Endothelial cell (in vitro differentiated cells): ENCODE results near the gene HEPHL1. TPM values are rescaled to one million over a fixed set of nuclear protein-coding genes. Genes with fewer than 3 reads are reported as not detected.

ENCODE experiments used
- DNase-seq: peaks from one replicate; pipeline ENCODE4 v3.0.0; 2021; ENCODE audit warnings: low spot score
- H3K27ac Mint-ChIP-seq: one replicate; pipeline ENCODE4 v1.8.0; 2021; ENCODE audit warnings: mixed read lengths, inconsistent platforms; ENCODE audit not compliant: unreplicated experiment
- H3K27me3 Mint-ChIP-seq: one replicate; pipeline ENCODE4 v1.8.0; 2021; ENCODE audit warnings: mild to moderate bottlenecking, moderate library complexity, mixed read lengths, inconsistent platforms; ENCODE audit not compliant: unreplicated experiment
- H3K36me3 Mint-ChIP-seq: one replicate; pipeline ENCODE4 v1.8.0; 2021; ENCODE audit warnings: mild to moderate bottlenecking, low read depth, mixed read lengths, inconsistent platforms; ENCODE audit not compliant: unreplicated experiment
- H3K4me1 Mint-ChIP-seq: one replicate; pipeline ENCODE4 v1.8.0; 2021; ENCODE audit warnings: mild to moderate bottlenecking, mixed read lengths, inconsistent platforms; ENCODE audit not compliant: unreplicated experiment
- H3K4me3 Mint-ChIP-seq: one replicate; pipeline ENCODE4 v1.8.0; 2021; ENCODE audit warnings: mild to moderate bottlenecking, mixed read lengths, inconsistent platforms; ENCODE audit not compliant: unreplicated experiment
- H3K9me3 Mint-ChIP-seq: one replicate; pipeline ENCODE4 v1.8.0; 2021; ENCODE audit warnings: mixed read lengths, inconsistent platforms; ENCODE audit not compliant: unreplicated experiment
- total RNA-seq: library from RNA; stranded (reverse); fragmentation: NEBNext Ultra II Directional; extraction: Animal tissue kit (Norgen Biotek cat#: 25700); gene quantifications from one replicate; pipeline ENCODE4 v1.2.1, GENCODE V29; 2021; ENCODE audit not compliant: unreplicated experiment
- TF ChIP-seq, protein P1 (sequence below): fragments of 200-600 bp; sonication (generic); IDR thresholded peaks from one replicate; pipeline ENCODE4 v1.5.0; 2021; ENCODE audit warnings: antibody characterized with exemption; ENCODE audit not compliant: unreplicated experiment

HEPHL1 gene
- total RNA-seq, 1 donor from 2014 or later, result not detected

DNA sequence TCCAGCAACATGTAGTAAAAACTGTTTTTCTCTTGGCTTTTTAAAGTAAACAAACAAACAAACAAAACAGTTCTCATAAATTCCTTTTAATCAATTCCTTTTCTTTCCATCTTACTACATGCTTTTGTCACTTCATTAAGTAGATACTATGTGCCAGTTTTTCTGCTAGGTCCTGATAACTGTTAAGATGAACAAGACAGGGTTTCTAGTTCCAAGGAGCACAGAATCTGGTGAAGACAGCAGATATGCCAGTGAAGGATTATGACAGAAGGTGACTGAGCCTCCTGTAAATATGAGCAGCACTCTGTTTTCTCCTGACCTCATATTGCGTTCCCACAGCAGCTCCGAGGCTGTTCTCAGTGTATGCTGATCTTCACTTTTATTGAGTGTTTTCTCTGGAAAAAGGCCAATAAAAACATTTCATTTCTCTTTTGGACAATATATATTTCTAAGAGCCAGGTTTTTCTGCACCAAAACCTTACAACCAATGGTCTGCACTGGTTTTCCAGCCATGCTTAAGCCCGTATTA is 45.8 kb downstream of the HEPHL1 start:
- no peak overlapping the region for H3K27ac Mint-ChIP-seq
- H3K9me3 Mint-ChIP-seq, result no peaks in the 10 kb centered on the region
- DNase-seq, result no peak
- no peak overlapping the region for H3K4me3 Mint-ChIP-seq
- no peaks in the 10 kb centered on the region for H3K36me3 Mint-ChIP-seq
- H3K27me3 Mint-ChIP-seq, result no peaks in the 10 kb centered on the region
- TF ChIP-seq, protein P1, sequence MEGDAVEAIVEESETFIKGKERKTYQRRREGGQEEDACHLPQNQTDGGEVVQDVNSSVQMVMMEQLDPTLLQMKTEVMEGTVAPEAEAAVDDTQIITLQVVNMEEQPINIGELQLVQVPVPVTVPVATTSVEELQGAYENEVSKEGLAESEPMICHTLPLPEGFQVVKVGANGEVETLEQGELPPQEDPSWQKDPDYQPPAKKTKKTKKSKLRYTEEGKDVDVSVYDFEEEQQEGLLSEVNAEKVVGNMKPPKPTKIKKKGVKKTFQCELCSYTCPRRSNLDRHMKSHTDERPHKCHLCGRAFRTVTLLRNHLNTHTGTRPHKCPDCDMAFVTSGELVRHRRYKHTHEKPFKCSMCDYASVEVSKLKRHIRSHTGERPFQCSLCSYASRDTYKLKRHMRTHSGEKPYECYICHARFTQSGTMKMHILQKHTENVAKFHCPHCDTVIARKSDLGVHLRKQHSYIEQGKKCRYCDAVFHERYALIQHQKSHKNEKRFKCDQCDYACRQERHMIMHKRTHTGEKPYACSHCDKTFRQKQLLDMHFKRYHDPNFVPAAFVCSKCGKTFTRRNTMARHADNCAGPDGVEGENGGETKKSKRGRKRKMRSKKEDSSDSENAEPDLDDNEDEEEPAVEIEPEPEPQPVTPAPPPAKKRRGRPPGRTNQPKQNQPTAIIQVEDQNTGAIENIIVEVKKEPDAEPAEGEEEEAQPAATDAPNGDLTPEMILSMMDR, result no peak
- no peaks in the 10 kb centered on the region for H3K4me1 Mint-ChIP-seq

- Mint-ChIP-seq H3K4me3 (no peak overlapping the region), H3K27me3 (no peaks in the 10 kb centered on the region), H3K27ac (no peak overlapping the region), H3K9me3 (no peaks in the 10 kb centered on the region), H3K4me1 (no peaks in the 10 kb centered on the region), H3K36me3 (no peaks in the 10 kb centered on the region)
- DNase-seq, result no peak
- TF ChIP-seq, protein P1, result no peak
These were observed 47.6 kb downstream of the HEPHL1 start for GRCh38 chr11:94068764-94069163.

DNA sequence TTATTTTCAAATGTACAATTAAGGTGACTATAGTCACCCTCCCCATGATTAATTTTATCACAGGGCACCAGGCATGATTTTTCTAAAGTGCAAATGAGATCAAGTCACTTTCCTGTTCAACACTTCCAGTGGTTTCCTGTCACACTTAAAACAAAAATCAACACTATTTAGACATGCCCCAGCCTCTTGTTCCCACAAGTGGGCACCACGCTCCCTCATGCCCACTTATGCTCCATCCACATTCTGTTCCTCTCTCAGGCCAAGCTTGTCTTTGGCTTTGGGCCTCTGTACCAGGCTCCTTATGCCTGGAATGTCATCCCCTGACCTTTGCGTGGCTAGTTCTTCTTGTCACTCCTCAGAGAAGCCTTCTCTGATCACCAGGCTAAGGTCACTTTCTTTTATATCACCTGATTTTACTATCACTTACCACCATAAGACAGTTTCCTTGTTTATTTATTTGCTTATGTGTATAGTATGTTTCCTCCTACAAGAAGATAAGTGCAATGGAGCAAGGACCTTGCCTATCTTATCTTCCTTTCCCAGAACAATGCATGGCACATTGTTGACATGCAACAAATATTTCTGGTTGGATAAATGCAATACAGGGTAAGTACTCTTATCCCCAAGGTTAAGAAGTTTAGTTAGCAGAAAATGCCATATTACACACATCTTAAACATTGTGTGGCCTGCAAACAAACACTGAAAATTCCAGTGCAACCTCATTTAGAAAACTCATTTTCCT is 56.6 kb downstream of the HEPHL1 start:
- no peaks in the 10 kb centered on the region for H3K27me3 Mint-ChIP-seq
- peaks cover 18% of the 10 kb centered on the region for H3K4me1 Mint-ChIP-seq
- no peak overlapping the region for H3K4me3 Mint-ChIP-seq
- H3K9me3 Mint-ChIP-seq, result peaks cover 4% of the 10 kb centered on the region
- H3K27ac Mint-ChIP-seq, result peak overlapping the region; percentile 89
- no peaks in the 10 kb centered on the region for H3K36me3 Mint-ChIP-seq
- TF ChIP-seq, protein P1, result no peak
- DNase-seq, result no peak

- TF ChIP-seq, protein P1, result no peak
- Mint-ChIP-seq H3K36me3 (no peaks in the 10 kb centered on the region), H3K27me3 (peaks cover under 1% of the 10 kb centered on the region), H3K4me1 (peaks cover 3% of the 10 kb centered on the region), H3K27ac (no peak overlapping the region), H3K9me3 (peaks cover 4% of the 10 kb centered on the region), H3K4me3 (no peak overlapping the region)
- no peak for DNase-seq
These were observed 63.0 kb downstream of the HEPHL1 start for GRCh38 chr11:94084164-94084563.

DNA sequence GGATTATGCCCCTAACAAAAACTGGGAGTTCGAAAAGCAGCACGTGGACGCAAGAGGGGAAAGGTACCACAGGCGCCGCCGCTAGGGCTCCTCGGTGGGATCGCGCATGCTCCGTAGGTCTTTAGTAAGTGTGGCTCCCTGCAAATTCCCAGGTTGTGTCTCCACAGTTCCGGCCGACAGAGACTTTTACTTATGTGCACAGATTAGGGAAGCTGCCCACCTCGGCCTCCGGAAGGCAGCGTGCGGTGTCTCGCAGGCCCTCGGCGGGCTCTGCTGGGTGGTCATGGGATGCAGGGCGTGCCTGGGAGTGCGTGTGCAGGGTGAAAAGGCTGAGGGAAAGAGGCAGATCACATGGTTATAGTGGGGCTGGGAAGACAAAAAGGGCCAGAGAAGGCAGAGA is 67.8 kb downstream of the HEPHL1 start:
- Mint-ChIP-seq H3K36me3 (no peaks in the 10 kb centered on the region), H3K4me1 (no peaks in the 10 kb centered on the region), H3K9me3 (no peaks in the 10 kb centered on the region), H3K27me3 (peaks cover 5% of the 10 kb centered on the region), H3K4me3 (no peak overlapping the region), H3K27ac (no peak overlapping the region)
- DNase-seq, result no peak
- TF ChIP-seq, protein P1, result no peak
